Fibroblast of the conjunctiva (primary cell): ENCODE measurements around the gene PTPN2.
"Not testable (repeated sequence)": the region's sequence is repeated elsewhere in the genome, so short reads cannot be mapped to it uniquely, and the experiment has no call there.

Experiments used
- DNase-seq: peaks from one replicate; pipeline ENCODE4 v3.0.0-alpha.2; 2010; ENCODE audit warnings: low read depth

Gene PTPN2

GRCh38 chr18:12891561-12891960, 7.5 kb upstream of the PTPN2 start:
- no peak for DNase-seq

GRCh38 chr18:12890964-12891363, 6.9 kb upstream of the PTPN2 start:
- no peak for DNase-seq

GRCh38 chr18:12886498-12887126, 2.6 kb upstream of the PTPN2 start:
- DNase-seq: no peak

GRCh38 chr18:12885500-12885899, 1.5 kb upstream of the PTPN2 start:
- DNase-seq: no peak

GRCh38 chr18:12884406-12885323, 628 bp upstream of the PTPN2 start:
- no peak for DNase-seq

GRCh38 chr18:12883372-12883683, 709 bp downstream of the PTPN2 start:
- DNase-seq: no peak

- no peak for DNase-seq
Observed at GRCh38 chr18:12882453-12883371, 1.3 kb downstream of the PTPN2 start.

- no peak for DNase-seq
Observed at GRCh38 chr18:12880541-12880910, 3.5 kb downstream of the PTPN2 start.

GRCh38 chr18:12879840-12880540, 4.0 kb downstream of the PTPN2 start:
- no peak for DNase-seq

GRCh38 chr18:12874992-12875391, 9.0 kb downstream of the PTPN2 start:
- DNase-seq: not testable (repeated sequence)

GRCh38 chr18:12873961-12874567, 10.0 kb downstream of the PTPN2 start:
- not testable (repeated sequence) for DNase-seq

GRCh38 chr18:12872408-12872807, 11.6 kb downstream of the PTPN2 start:
- no peak for DNase-seq

- no peak for DNase-seq
Observed at GRCh38 chr18:12868576-12868975, 15.5 kb downstream of the PTPN2 start.

GRCh38 chr18:12867441-12868123, 16.5 kb downstream of the PTPN2 start:
- DNase-seq: no peak

- DNase-seq: no peak
Observed at GRCh38 chr18:12863687-12864216, 20.3 kb downstream of the PTPN2 start.

- DNase-seq: no peak
Observed at GRCh38 chr18:12862874-12863482, 21.1 kb downstream of the PTPN2 start.

- DNase-seq: no peak
Observed at GRCh38 chr18:12862467-12862866, 21.6 kb downstream of the PTPN2 start.

GRCh38 chr18:12861637-12862036, 22.4 kb downstream of the PTPN2 start:
- no peak for DNase-seq

GRCh38 chr18:12860530-12860929, 23.5 kb downstream of the PTPN2 start:
- no peak for DNase-seq

- DNase-seq: no peak
Observed at GRCh38 chr18:12858991-12859390, 25.0 kb downstream of the PTPN2 start.
